GM12891 (cell line): ENCODE measurements around the gene DSCAM.
"Not testable (repeated sequence)": the region's sequence is repeated elsewhere in the genome, so short reads cannot be mapped to it uniquely, and the experiment has no call there.

Source experiments
- DNase-seq: peaks from one replicate; pipeline ENCODE4 v3.0.0; 2011; ENCODE audit warnings: low spot score; ENCODE audit not compliant: insufficient read length
- FAIRE-seq: peaks from 2 replicates; lab custom pipeline; 2011; peaks lifted over from hg19 to GRCh38; lab: Jason Lieb, UNC
- PAX5 ChIP-seq: IDR thresholded peaks from 2 replicates; pipeline ENCODE4 v1.6.1; 2011; ENCODE audit warnings: low read length, moderate library complexity, mild to moderate bottlenecking; ENCODE audit not compliant: insufficient read depth, severe bottlenecking
- POLR2A ChIP-seq: IDR thresholded peaks from 2 replicates; pipeline ENCODE4 v1.6.1; 2011; ENCODE audit warnings: low read depth, low read length, control low read depth
- POLR2AphosphoS5 ChIP-seq: IDR thresholded peaks from 2 replicates; pipeline ENCODE4 v1.6.1; 2011; ENCODE audit warnings: low read depth, low read length, control low read depth
- POU2F2 ChIP-seq: IDR thresholded peaks from 2 replicates; pipeline ENCODE4 v1.6.1; 2011; ENCODE audit warnings: low read depth, mild to moderate bottlenecking, control low read depth, low read length, moderate library complexity
- SPI1 ChIP-seq: IDR thresholded peaks from 2 replicates; pipeline ENCODE4 v1.6.1; 2011; ENCODE audit warnings: low read depth, low read length, control low read depth
- TAF1 ChIP-seq: IDR thresholded peaks from 2 replicates; pipeline ENCODE4 v1.6.1; 2011; ENCODE audit warnings: low read depth, low read length, control low read depth

Gene DSCAM

GRCh38 chr21:40345711-40346321 lies 501.1 kb downstream of the DSCAM start:
- TF ChIP-seq POU2F2 (no peak), SPI1 (no peak), POLR2AphosphoS5 (no peak), TAF1 (no peak), PAX5 (no peak), POLR2A (no peak)
- DNase-seq (no peak), FAIRE-seq (no peak)

- DNase-seq (no peak), FAIRE-seq (no peak)
- TF ChIP-seq POLR2AphosphoS5 (no peak), POLR2A (no peak), TAF1 (no peak), SPI1 (no peak), PAX5 (no peak), POU2F2 (no peak)
Observed at GRCh38 chr21:40340357-40340756, 506.6 kb downstream of the DSCAM start.

GRCh38 chr21:40339050-40339449 lies 507.9 kb downstream of the DSCAM start:
- no peak for TF ChIP-seq POLR2AphosphoS5
- TF ChIP-seq POLR2A = no peak
- FAIRE-seq = no peak
- DNase-seq = no peak

- DNase-seq = no peak
- no peak for FAIRE-seq
- TF ChIP-seq POU2F2 (no peak), POLR2A (no peak)
Observed at GRCh38 chr21:40337981-40338380, 509.0 kb downstream of the DSCAM start.

GRCh38 chr21:40335704-40336103 lies 511.3 kb downstream of the DSCAM start:
- no peak for TF ChIP-seq PAX5
- no peak for TF ChIP-seq POLR2AphosphoS5
- TF ChIP-seq POLR2A = no peak
- no peak for TF ChIP-seq SPI1
- TF ChIP-seq TAF1 = no peak
- no peak for TF ChIP-seq POU2F2
- DNase-seq (no peak), FAIRE-seq (no peak)

GRCh38 chr21:40334159-40334558 lies 512.8 kb downstream of the DSCAM start:
- TF ChIP-seq POLR2A (no peak), TAF1 (no peak), PAX5 (no peak), SPI1 (no peak)
- DNase-seq (no peak), FAIRE-seq (no peak)

- DNase-seq = no peak
- TF ChIP-seq POU2F2 = no peak
- no peak for TF ChIP-seq TAF1
- TF ChIP-seq POLR2AphosphoS5 = no peak
- TF ChIP-seq PAX5 = no peak
- no peak for TF ChIP-seq POLR2A
- TF ChIP-seq SPI1 = no peak
- no peak for FAIRE-seq
Observed at GRCh38 chr21:40333731-40334130, 513.2 kb downstream of the DSCAM start.

- TF ChIP-seq POLR2AphosphoS5 (no peak), SPI1 (no peak)
- FAIRE-seq = no peak
- DNase-seq = no peak
Observed at GRCh38 chr21:40331804-40332203, 515.2 kb downstream of the DSCAM start.

GRCh38 chr21:40331172-40331571 lies 515.8 kb downstream of the DSCAM start:
- no peak for FAIRE-seq
- TF ChIP-seq TAF1 (no peak), POLR2A (no peak), PAX5 (no peak), POLR2AphosphoS5 (no peak), SPI1 (no peak), POU2F2 (no peak)
- DNase-seq = no peak

- DNase-seq = no peak
- TF ChIP-seq PAX5 = no peak
- TF ChIP-seq SPI1 = no peak
- no peak for TF ChIP-seq POU2F2
- no peak for TF ChIP-seq POLR2AphosphoS5
- TF ChIP-seq POLR2A = no peak
- TF ChIP-seq TAF1 = no peak
- no peak for FAIRE-seq
Observed at GRCh38 chr21:40324389-40324788, 522.6 kb downstream of the DSCAM start.

GRCh38 chr21:40320718-40321117 lies 526.2 kb downstream of the DSCAM start:
- DNase-seq, FAIRE-seq: not testable (repeated sequence)

- TF ChIP-seq POLR2A (no peak), TAF1 (no peak), POLR2AphosphoS5 (no peak), POU2F2 (no peak), PAX5 (no peak), SPI1 (no peak)
- FAIRE-seq (no peak), DNase-seq (no peak)
Observed at GRCh38 chr21:40318371-40318770, 528.6 kb downstream of the DSCAM start.
